ENCODE measurements around the gene REV3L. TPM values are rescaled to one million over a fixed set of nuclear protein-coding genes. Genes with fewer than 3 reads are reported as not detected.

Gene REV3L
- total RNA-seq = 10 to 100 TPM; 40.7 to 84.1 (median 52.6) TPM

GRCh38 chr6:111482959-111483735, at the start of gene REV3L:
Gene REV3L, minus strand, starts transcription at chr6:111483218. Its CDS starts 330 bp downstream, at chr6:111482888.
- no peaks in the 10 kb centered on the region for H3K27me3 ChIP-seq
- peaks cover 0 to 4% of the 10 kb centered on the region in 2 donors for H3K36me3 ChIP-seq
- TF ChIP-seq CTCF (IDR thresholded peaks at IDR 0.05) (no peak), EP300 (IDR thresholded peaks at IDR 0.05) (no peak), POLR2A (IDR thresholded peaks at IDR 0.05) (peak; percentile 41), POLR2AphosphoS5 (IDR thresholded peaks at IDR 0.05) (peak; percentile 80)
- peak; percentile 72 for ATAC-seq
- no CpG with 5 or more reads among the region's 84 CpGs for WGBS, 2 donors (ENCODE audit: low coverage in 1 of 2)
- H3K27ac ChIP-seq = peak within 1 kb of the TSS; percentile 96 to 100 (median 98)
- H3K9me3 ChIP-seq = no peaks in the 10 kb centered on the region
- H3K4me3 ChIP-seq = peak within 1 kb of the TSS; percentile 85 to 87
- H3K4me1 ChIP-seq = peaks cover 0 to 53% (median 2%) of the 10 kb centered on the region in 3 donors

GRCh38 chr6:111531185-111531584, 48.2 kb upstream of the REV3L start:
- 83 to 89% methylated on average over 3 to 5 of the region's 5 CpGs for WGBS, 2 donors (ENCODE audit: low coverage in 1 of 2)

GRCh38 chr6:111530667-111531066, 47.6 kb upstream of the REV3L start:
- no peak for ATAC-seq
- 93 to 98% methylated on average over 8 of the region's 8 CpGs for WGBS, 2 donors (ENCODE audit: low coverage in 1 of 2)
- Histone ChIP-seq H3K4me1 (peaks cover 6 to 24% (median 7%) of the 10 kb centered on the region in 3 donors), H3K27ac (no peak overlapping the region), H3K27me3 (no peaks in the 10 kb centered on the region), H3K4me3 (no peak overlapping the region), H3K9me3 (no peaks in the 10 kb centered on the region), H3K36me3 (no peaks in the 10 kb centered on the region)
- TF ChIP-seq POLR2AphosphoS5 (IDR thresholded peaks at IDR 0.05) = no peak

More at GRCh38 chr6:111531185-111531584, 48.2 kb upstream of the REV3L start:
- Histone ChIP-seq H3K36me3 (no peaks in the 10 kb centered on the region), H3K4me3 (no peak overlapping the region), H3K27ac (no peak overlapping the region), H3K9me3 (no peaks in the 10 kb centered on the region), H3K4me1 (peaks cover 6 to 19% (median 7%) of the 10 kb centered on the region in 3 donors), H3K27me3 (no peaks in the 10 kb centered on the region)
- TF ChIP-seq POLR2A (IDR thresholded peaks at IDR 0.05) = no peak
- TF ChIP-seq EP300 (IDR thresholded peaks at IDR 0.05) = no peak
- TF ChIP-seq POLR2AphosphoS5 (IDR thresholded peaks at IDR 0.05) = no peak
- no peak for TF ChIP-seq CTCF (IDR thresholded peaks at IDR 0.05)
- no peak for ATAC-seq

- no peaks in the 10 kb centered on the region for H3K27me3 ChIP-seq
- no peak overlapping the region for H3K27ac ChIP-seq
- H3K9me3 ChIP-seq = no peaks in the 10 kb centered on the region
- peaks cover 6 to 28% (median 7%) of the 10 kb centered on the region in 3 donors for H3K4me1 ChIP-seq
- no peaks in the 10 kb centered on the region for H3K36me3 ChIP-seq
- TF ChIP-seq CTCF (IDR thresholded peaks at IDR 0.05) (no peak), POLR2AphosphoS5 (IDR thresholded peaks at IDR 0.05) (no peak), POLR2A (IDR thresholded peaks at IDR 0.05) (no peak), EP300 (IDR thresholded peaks at IDR 0.05) (no peak)
- WGBS, 2 donors (ENCODE audit: low coverage in 1 of 2) = 41 to 76% methylated on average over 2 of the region's 2 CpGs
- no peak for ATAC-seq
- H3K4me3 ChIP-seq = no peak overlapping the region
Measured at GRCh38 chr6:111530218-111530617, 47.2 kb upstream of the REV3L start.

- Histone ChIP-seq H3K27ac (no peak overlapping the region), H3K4me3 (no peak overlapping the region), H3K4me1 (peaks cover 4 to 39% (median 5%) of the 10 kb centered on the region in 3 donors), H3K36me3 (no peaks in the 10 kb centered on the region), H3K27me3 (no peaks in the 10 kb centered on the region), H3K9me3 (no peaks in the 10 kb centered on the region)
- no peak for ATAC-seq
- TF ChIP-seq POLR2A (IDR thresholded peaks at IDR 0.05) (no peak), POLR2AphosphoS5 (IDR thresholded peaks at IDR 0.05) (no peak), CTCF (IDR thresholded peaks at IDR 0.05) (no peak), EP300 (IDR thresholded peaks at IDR 0.05) (no peak)
Measured at GRCh38 chr6:111527367-111527766, 44.3 kb upstream of the REV3L start.
